Mammary microvascular endothelial cell (primary cell): Measurements from ENCODE around the gene ARSD. TPM values are rescaled to one million over a fixed set of nuclear protein-coding genes. Genes with fewer than 3 reads are reported as not detected.

Experiments used
- total RNA-seq: library from RNA; depleted of rRNA; stranded (reverse); fragments of >200 nt; gene quantifications from 2 replicates; pipeline ENCODE4 v1.2.3, GENCODE V29; 2015

ARSD gene, protein sequence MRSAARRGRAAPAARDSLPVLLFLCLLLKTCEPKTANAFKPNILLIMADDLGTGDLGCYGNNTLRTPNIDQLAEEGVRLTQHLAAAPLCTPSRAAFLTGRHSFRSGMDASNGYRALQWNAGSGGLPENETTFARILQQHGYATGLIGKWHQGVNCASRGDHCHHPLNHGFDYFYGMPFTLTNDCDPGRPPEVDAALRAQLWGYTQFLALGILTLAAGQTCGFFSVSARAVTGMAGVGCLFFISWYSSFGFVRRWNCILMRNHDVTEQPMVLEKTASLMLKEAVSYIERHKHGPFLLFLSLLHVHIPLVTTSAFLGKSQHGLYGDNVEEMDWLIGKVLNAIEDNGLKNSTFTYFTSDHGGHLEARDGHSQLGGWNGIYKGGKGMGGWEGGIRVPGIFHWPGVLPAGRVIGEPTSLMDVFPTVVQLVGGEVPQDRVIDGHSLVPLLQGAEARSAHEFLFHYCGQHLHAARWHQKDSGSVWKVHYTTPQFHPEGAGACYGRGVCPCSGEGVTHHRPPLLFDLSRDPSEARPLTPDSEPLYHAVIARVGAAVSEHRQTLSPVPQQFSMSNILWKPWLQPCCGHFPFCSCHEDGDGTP
- total RNA-seq: 15.4 and 17.5 TPM in 2 replicates

DNA sequence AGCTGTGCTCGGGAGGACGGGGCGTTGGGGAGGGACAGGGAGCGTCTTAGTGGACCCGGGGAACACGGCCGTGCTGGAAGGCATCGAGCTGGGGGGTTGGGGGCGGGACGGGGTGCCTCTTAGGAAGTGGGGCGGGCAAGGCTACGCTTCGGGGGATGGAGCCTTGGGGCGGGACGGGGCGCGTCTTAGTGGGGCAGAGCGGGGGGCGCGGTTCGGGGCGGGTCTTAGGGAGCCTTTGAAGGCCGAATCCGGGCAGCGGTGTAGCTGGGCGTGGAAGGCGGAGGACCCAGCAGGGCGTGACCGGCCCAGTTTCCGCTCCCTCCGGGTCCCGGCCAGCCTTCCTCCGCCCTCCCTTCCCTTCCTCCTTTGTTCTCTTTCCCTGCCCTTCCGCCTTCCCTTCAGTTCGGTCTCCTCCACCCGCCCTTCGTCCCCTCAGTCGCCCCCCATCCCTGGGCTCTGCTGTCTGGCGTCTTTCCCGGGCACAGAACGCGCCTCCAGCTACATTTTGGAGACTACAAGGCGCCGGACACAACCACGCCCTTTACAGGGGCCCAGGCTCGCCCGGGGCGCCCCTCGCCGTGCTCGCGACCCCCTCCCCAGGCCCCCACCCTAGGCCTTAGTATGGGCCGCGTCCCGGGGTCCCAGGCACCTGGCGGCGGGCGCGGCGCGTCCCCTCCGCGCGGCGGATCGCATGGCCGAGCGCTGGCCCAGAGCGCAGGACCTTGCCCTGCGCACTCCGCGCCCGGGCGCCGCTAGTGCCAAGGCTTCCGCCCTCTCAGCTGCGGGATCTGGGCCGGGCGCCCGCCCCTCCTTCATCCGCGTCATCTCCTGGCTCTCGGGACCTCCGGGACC is at the start of gene ARSD:
TSS of gene ARSD (minus strand) at position 757 of the 852 bp plus-strand sequence. CDS start at position 693, 64 bp downstream.

Other genes with a start within 250 kb of the ARSD start
- gene CD99, start 238.0 kb downstream of the ARSD start, total RNA-seq: 559 and 596 TPM in 2 replicates
- gene XG, start 177.3 kb downstream of the ARSD start, total RNA-seq: 0.49 and 1.7 TPM in 2 replicates
- 0.05 TPM in 1 of 2 replicates, not detected in the other for gene GYG2, start 100.4 kb downstream of the ARSD start, total RNA-seq
- gene ARSH, start 77.2 kb upstream of the ARSD start, total RNA-seq: not detected in 2 replicates
- gene ARSF, start 112.1 kb upstream of the ARSD start, total RNA-seq: not detected in 2 replicates